Right lobe of liver (tissue), 6 donors: ENCODE results near the gene NTN1. TPM values are rescaled to one million over a fixed set of nuclear protein-coding genes. Genes with fewer than 3 reads are reported as not detected.
A peak's percentile ranks its signal among the peaks of the same experiment; 100 is the strongest.

Experiments
- ATAC-seq, 4 donors: fragments of 200-7000 bp; cut with Tn5 transposase; one replicate each; pipeline ENCODE4 v1.9.1; 2020; ENCODE audit warnings: mild to moderate bottlenecking in 4 of 4, moderate library complexity in 4 of 4
- DNase-seq, 3 donors: peaks; one replicate each; pipeline ENCODE4 v3.0.0-alpha.2; 2020
- H3K27ac ChIP-seq, 3 donors: fragments of 200-600 bp; one replicate each; pipeline ENCODE4 v1.8.0; 2022
- H3K27me3 ChIP-seq, 2 donors: fragments of 200-600 bp; one replicate each; pipeline ENCODE4 v1.8.0; 2022
- H3K36me3 ChIP-seq, 4 donors: fragments of 200-600 bp; sonication (generic) in 1 of 4; one replicate each; pipeline versions ENCODE4 v1.5.1 to v1.8.0; 2017 to 2022; ENCODE audit warnings: control low read depth in 1 of 4
- H3K4me1 ChIP-seq, 4 donors: fragments of 200-600 bp; sonication (generic) in 1 of 4; one replicate each; pipeline versions ENCODE4 v1.5.1 to v1.8.0; 2017 to 2022; ENCODE audit warnings: control low read depth in 1 of 4
- H3K4me3 ChIP-seq, 3 donors: fragments of 200-600 bp; one replicate each; pipeline ENCODE4 v1.8.0; 2022
- H3K9me3 ChIP-seq, 4 donors: fragments of 200-600 bp; sonication (generic) in 1 of 4; one replicate each; pipeline versions ENCODE4 v1.5.1 to v1.8.0; 2017 to 2022; ENCODE audit warnings: control low read depth in 1 of 4
- CTCF ChIP-seq, 4 donors: fragments of 200-600 bp in 3 of 4; fragments of 450-650 bp in 1 of 4; IDR thresholded peaks; one replicate each; pipeline versions ENCODE4 v1.5.1 to v1.8.0; 2016 to 2022; ENCODE audit warnings: antibody characterized with exemption in 4 of 4, mild to moderate bottlenecking in 2 of 4
- POLR2A ChIP-seq: fragments of 450-650 bp; IDR thresholded peaks from one replicate; pipeline ENCODE4 v1.6.1; 2017; ENCODE audit warnings: antibody characterized with exemption, mild to moderate bottlenecking
- WGBS: methylation state at CpG from one replicate; pipeline ENCODE4 v1.1.6; 2018; ENCODE audit warnings: low coverage, low lambda C conversion rate; ENCODE audit not compliant: insufficient coverage; ENCODE audit errors: missing lambda C conversion rate; 5-methylcytosine and 5-hydroxymethylcytosine counted together
- intact Hi-C, 2 donors: fragments of 100-400 bp; cut with DNase I; formaldehyde crosslinking; loops; one replicate each; pipeline versions ENCODE4 v1.11.2 to v1.14.1; 2022
- total RNA-seq, 6 experiments: library from RNA; depleted of rRNA in 2 of 6; stranded (reverse); fragments of >200 nt in 2 of 6; fragmentation: NEBNext Ultra II Directional in 3 of 6; extraction: Animal tissue kit (Norgen Biotek cat#: 25700) in 3 of 6; gene quantifications; one replicate each; pipeline versions ENCODE4 v1.1.0 to v1.2.4, GENCODE V29; 2016 to 2023
- donor health status: DM: no; HTN: yes; CAD: no.
- donor health status: DM: no; HTN: no; CAD: no.
- donor health status: DM: no; HTN: no; CAD: no.
- donor health status: DM: no; HTN: yes; CAD: no.
- donor health status: DM: no; HTN: yes; CAD: no.

Gene NTN1
- total RNA-seq, 6 experiments from 2014 or later: 3.5 to 12.5 (median 8.5) TPM

DNA sequence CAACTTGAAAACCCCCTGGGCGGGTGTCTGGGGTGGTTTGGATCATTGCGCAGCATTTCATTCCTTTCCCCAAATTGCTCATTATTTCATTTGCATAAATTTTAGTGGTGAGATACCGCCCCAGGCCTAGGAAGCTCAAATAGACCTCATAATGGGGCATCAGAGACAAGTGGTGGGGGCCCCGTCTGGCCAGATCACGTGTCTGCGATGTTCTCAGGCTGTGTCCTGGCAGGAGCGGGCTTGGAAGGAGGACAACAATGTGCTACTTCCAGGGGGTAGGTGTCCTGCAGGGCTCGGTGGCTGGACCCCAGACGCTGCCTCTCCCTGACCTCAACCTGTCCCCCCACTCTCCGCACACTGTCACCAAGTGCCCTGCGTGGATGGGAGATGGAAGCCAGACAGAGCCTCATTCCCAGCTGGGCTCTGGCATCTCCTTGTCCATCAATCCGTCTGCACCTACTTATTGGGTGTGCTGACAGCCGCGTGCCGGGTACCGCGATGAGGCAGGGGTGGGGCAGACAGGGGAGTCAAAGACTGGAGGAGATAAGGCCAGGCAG lies 116.9 kb downstream of the NTN1 start:
- Histone ChIP-seq H3K27ac (no peak overlapping the region), H3K27me3 (no peaks in the 10 kb centered on the region), H3K4me3 (no peak overlapping the region), H3K4me1 (peaks cover 0 to 21% (median 6%) of the 10 kb centered on the region in 4 donors), H3K9me3 (no peaks in the 10 kb centered on the region), H3K36me3 (no peaks in the 10 kb centered on the region)
- no peak for ATAC-seq
- intact Hi-C loops: no loop called here
- DNase-seq: no peak
- TF ChIP-seq POLR2A: no peak
- no peak for TF ChIP-seq CTCF (IDR thresholded peaks at IDR 0.05)
- WGBS: 89% methylated on average over 7 of the region's 17 CpGs

- Histone ChIP-seq H3K9me3 (no peaks in the 10 kb centered on the region), H3K4me3 (no peak overlapping the region), H3K27me3 (no peaks in the 10 kb centered on the region), H3K4me1 (peaks cover 0 to 21% (median 6%) of the 10 kb centered on the region in 4 donors), H3K36me3 (no peaks in the 10 kb centered on the region), H3K27ac (no peak overlapping the region)
- ATAC-seq (no peak), DNase-seq (no peak)
- intact Hi-C loops: no loop called here
- TF ChIP-seq CTCF (IDR thresholded peaks at IDR 0.05) (no peak), POLR2A (no peak)
- 64% methylated on average over 2 of the region's 2 CpGs for WGBS
These were observed 118.4 kb downstream of the NTN1 start for GRCh38 chr17:9139695-9140094.

DNA sequence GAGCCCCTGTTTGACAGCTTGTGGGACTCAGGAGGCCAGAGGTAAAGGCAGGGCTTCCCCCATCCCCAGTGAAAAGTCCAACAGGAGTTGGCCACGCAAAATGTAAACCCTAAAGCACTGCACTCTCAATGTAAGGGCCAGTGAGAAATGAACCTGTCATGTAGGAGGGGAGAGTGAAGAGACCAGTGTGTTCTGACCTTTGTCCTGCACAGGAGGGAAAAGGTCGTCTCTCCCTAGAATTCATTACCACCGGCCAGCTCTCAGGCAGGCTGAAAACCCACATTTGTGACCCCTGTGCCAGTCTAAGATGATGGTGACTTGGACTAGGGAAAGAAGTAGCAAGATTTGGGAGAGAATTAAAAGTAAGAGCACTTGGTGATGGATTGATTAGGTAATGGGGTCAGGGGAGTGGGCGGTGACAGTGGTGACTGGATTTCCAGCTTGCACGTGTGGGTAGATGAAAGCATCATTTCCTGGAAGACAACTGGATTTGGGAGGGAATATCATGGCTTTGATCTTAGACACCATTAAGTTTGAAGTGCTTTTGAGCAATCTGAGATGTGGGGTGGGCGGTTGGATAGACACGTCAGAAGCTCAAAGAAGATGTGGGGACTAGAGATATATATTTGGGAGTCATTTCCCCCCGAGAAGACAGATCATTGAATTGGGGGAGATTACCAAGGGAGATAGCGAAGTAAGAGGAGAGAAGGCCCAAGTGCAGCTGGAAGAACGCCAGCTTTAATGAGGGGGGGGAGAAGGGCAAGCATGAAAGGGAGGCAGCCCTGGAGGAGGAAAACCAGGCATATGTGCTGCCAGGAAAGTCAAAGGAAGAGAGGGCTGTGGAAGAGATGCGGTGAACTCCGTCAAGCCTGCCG lies 119.5 kb downstream of the NTN1 start:
- Histone ChIP-seq H3K27me3 (no peaks in the 10 kb centered on the region), H3K4me3 (no peak overlapping the region), H3K9me3 (no peaks in the 10 kb centered on the region), H3K36me3 (no peaks in the 10 kb centered on the region), H3K4me1 (peaks cover 0 to 21% (median 6%) of the 10 kb centered on the region in 4 donors), H3K27ac (no peak overlapping the region)
- 70% methylated on average over 11 of the region's 13 CpGs for WGBS
- intact Hi-C loops: no loop called here
- ATAC-seq (peak; percentile 79 to 87 (median 82)), DNase-seq (no peak)
- TF ChIP-seq POLR2A (no peak), CTCF (IDR thresholded peaks at IDR 0.05) (no peak)

- intact Hi-C loops: no loop called here
- Histone ChIP-seq H3K27ac (no peak overlapping the region), H3K36me3 (no peaks in the 10 kb centered on the region), H3K27me3 (no peaks in the 10 kb centered on the region), H3K4me1 (peaks cover 0 to 21% (median 6%) of the 10 kb centered on the region in 4 donors), H3K9me3 (no peaks in the 10 kb centered on the region), H3K4me3 (no peak overlapping the region)
- no peak for TF ChIP-seq POLR2A
- TF ChIP-seq CTCF (IDR thresholded peaks at IDR 0.05): no peak
- ATAC-seq (no peak), DNase-seq (no peak)
- WGBS: 72% methylated on average over 4 of the region's 4 CpGs
These were observed 120.1 kb downstream of the NTN1 start for GRCh38 chr17:9141425-9141753.
